HG03575 (cell line): Measurements from ENCODE around the gene PRRT4.
A peak's percentile ranks its signal among the peaks of the same experiment; 100 is the strongest.

Experiments
- ATAC-seq: cut with Tn5 transposase; IDR thresholded peaks from one replicate; pipeline ENCODE4 v1.9.1; 2021; ENCODE audit not compliant: unreplicated experiment, insufficient number of reproducible peaks, low FRiP score; ENCODE audit errors: extremely low read depth

The PRRT4 gene

DNA sequence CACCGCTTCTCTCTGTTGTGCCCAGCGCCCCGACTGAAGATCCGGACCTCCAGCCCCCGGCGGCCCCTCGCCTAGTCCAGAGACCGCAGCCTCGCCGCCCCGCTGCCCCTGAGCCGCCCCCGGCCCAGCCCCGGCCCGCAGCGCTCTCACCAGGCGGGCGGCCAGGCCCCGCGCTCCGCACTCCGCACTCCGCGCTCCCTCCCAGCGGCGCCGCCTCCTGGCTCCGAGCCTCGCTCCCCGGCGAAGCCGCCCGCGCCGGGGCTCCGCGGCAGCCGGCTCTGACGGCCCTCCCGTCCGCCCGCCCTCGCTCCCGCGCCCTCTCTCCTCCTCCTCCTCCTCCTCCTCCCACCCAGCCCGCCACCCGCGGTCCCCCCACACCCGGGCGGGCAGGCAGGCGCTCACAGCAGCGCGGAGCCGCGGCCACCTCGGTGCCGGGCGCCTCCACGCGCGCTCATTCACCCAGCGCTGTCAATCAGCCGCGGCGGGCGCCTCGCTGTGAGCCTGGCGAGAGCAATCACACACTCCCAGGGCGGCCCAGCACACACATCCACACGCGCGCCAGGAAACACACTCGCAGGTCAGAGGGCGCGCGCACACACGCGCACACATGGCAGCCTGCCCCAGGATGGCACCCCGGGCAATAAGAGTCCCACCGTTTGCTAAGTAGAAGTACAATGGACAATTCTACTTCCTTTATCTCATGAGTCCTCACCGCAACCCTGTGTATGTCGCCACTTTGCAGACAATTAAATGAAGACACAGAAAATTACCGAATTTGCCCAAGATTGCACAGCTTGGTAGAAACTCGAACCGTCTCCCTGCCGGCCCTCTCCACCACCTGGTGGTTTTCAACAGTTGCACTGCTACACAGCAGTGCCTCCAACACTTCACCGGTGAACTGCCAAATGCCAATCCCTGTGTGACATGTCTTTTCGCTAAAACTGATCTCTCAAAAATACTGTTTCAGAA lies at the start of gene PRRT4:
TSS of gene PRRT4 (minus strand) at position 280 of the 969 bp plus-strand sequence.
- no peak for ATAC-seq

DNA sequence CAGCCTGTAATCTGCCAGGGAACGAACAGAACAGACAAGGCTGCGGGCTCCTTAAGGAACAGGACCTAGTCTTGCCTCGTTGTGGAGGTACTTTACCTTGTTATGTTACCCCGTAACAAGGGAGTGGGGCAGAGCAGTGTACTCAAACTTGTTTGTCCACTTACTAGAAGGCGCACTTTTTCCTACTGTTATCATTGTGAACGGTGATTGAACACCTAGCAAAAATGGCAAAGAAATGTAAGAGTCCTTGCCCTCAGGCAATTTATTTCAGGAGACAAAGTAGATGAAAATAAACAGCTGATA lies 48.9 kb upstream of the PRRT4 start:
- no peak for ATAC-seq

DNA sequence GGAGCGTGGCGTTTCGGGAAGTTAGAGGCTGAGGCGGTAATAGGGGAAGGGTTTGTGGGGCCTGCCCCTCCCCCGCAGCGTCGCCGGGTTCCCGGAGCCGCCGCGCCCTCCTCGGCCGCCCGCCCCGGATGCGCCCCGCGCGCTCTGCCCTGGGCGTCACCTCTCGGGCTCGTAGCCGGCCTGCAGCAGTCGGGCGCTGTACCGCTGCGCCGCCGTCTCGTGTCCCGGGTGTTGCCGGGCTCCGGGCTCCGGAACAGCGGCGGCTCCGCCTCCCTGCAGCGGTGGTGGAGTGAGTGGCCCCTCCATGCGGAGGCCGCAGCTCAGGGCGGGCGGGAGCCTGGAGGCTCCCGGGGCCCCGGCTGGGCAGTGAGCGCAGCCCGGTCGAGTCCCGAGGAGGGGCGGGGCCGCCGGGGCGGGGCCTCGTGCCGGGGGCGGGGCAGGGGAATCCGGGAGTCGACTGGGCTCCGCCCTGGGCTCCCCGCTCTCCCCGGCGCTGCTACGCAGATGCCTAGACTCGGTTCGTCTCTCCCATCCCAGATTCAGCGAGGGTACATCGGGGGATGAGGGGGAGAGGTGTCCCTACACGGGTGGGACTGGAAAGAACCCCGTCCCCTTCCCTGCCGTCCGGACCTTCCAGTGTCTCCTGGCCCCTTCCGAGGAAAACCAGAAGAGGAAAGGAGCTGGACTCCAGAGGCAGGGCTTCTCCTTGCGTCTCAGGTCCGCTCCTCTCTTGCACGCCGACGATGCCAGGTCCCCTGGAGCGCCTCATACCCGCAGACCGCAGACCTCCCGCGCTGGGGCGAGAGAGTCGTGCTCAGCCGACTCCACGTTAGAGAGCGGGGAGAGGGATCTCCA lies 48.3 kb upstream of the PRRT4 start, which contains the start of gene IMPDH1:
TSS of gene IMPDH1 (minus strand) at position 387 of the 855 bp plus-strand sequence. CDS start at position 306, 81 bp downstream.
- ATAC-seq, result peak; percentile 33

DNA sequence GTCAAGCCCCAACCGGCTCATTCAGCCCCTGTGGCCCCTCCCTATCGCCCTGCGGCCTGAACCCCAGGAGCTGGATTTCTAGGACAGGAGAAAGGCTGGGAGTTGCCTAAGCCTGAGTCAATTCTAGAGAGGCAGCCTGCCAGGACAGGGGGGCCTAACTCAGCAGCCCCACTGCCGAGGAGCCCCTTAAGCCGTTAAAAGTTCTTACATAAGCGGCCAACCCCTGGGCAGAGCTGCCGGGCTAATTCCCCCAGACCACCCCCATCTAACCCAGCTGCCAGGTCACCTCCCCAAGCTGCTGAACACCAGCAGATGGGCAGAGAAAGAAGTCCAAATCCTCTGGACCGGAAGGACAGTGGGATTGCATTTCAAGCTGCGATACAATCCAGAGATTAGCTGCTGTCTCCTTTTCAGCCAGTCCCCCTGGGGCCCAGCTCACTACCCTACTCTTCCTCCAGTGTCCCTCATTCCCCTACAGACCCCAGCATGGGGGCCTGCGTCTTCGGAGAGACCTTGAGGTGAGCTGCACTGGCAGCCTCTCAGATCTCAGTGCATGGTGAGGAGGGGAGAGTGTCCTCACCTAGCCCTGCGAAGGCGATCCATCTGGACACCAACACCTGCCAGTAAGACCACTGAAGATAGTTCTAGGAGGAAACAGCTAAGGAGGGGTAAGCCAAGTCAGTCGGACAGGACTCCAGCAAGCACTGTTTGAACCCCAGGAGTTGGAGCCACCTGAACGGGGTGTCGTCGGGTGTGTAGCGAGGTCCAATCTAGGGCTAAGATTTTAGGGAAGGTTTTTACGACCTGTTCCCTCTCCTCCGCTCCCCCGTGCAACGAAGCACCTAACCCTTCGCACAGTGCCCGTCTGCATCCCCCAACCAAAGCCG lies 47.5 kb upstream of the PRRT4 start:
- no peak for ATAC-seq

DNA sequence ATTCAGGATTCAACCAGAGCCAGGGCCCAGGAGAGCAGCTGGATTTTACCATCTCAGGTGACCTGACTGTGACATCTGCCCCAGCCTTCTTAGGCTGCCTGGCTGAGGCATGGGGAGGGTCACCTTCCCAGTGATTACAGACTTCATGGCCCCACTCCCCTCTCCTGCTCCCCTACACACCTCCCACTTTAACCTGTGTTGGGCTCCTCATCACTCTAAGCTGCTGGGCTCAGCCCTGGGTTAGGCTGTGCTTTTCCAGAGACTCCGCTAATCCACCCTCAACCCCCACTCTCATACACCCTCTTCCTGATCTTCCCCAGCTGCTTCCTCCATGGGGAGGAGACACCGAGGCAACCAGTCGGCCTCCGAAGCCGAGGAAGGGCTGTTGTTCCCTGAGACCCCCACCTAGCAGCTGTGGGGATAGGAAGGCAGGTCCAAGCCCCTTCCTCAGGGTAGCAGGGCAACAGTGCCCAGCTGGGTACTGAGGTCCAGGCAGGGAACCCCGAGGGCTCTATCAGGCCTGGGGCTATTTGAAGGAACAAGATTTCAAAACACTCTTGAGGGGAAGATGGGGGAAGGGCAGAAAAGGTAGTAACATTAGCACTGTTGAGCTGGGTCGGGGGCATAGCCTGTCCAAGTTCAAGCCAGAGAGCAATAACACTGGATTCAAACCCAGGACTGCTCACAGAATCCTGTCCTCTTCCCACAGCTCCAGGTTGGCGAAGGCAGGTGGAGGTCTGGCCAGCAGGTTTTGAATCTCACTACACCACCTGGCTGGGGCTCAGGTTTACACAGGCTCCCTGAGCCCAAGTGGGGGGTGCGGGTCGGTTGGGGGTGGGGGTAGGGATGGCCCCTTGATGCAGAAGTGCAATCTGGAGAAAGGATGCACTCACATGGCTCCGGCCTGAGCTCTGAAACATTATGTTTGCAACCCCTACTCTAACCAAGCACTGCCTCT lies 46.5 kb upstream of the PRRT4 start:
- ATAC-seq, result no peak

DNA sequence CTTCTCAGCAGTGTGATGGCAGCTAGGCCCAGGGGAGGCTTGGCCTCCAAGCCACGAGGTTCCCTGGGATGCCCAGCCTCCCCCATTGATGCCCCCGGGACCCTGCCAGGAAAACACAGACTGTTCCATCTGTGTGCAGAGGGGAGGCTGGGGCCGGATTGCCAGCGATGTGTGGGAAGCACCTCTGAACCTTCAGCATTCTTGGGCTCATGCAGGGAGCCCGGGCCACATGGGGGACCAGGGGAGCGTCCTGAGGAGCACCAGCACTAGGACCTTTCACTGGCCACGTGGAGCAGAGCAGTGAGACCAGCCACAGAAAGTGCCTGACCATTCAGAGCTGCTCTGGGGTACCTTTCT lies 45.7 kb upstream of the PRRT4 start:
- ATAC-seq, result no peak

DNA sequence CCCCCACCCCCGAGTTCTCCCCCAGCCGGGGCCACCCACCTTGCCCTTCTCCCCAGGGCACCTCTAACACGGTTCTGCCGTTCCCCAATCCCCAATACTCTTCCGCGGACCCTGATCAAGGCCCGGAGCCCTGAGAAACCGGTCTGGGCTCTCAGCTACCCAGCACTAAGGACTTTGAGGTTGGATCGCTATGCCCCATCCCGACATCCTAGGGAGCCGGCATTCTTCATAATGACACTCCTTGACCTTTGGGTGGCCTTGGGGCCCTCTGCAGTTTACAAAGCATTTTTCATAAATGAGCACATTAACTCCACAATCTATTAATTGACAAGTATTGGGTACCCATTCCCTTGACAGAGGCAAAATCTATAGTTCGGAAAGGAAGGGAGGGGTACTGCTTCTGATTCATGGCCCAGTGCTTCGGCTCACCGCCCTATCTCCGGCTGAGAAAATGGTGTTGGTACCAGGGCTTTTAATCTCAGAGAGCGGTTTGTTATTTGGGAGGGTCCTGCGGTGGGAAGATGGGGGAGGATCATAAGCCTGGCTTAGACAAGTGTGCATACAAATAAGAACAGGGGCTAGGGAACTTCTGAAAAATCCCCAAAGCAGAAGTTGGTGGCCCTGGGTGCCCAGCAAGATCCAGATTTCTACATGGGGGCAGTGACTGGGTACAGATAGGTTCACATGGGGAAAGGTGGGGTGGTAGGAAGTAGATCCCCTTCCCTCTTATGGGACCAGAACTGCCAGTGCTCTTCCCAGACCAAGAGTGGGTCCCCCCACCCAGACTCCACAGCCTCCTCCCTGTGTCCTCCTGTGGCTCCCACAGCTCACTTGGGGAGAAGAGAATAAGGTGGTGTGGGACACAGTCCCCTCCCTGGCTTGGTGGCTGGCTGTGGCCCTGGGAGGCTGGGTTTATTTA lies 45.1 kb upstream of the PRRT4 start:
- no peak for ATAC-seq

DNA sequence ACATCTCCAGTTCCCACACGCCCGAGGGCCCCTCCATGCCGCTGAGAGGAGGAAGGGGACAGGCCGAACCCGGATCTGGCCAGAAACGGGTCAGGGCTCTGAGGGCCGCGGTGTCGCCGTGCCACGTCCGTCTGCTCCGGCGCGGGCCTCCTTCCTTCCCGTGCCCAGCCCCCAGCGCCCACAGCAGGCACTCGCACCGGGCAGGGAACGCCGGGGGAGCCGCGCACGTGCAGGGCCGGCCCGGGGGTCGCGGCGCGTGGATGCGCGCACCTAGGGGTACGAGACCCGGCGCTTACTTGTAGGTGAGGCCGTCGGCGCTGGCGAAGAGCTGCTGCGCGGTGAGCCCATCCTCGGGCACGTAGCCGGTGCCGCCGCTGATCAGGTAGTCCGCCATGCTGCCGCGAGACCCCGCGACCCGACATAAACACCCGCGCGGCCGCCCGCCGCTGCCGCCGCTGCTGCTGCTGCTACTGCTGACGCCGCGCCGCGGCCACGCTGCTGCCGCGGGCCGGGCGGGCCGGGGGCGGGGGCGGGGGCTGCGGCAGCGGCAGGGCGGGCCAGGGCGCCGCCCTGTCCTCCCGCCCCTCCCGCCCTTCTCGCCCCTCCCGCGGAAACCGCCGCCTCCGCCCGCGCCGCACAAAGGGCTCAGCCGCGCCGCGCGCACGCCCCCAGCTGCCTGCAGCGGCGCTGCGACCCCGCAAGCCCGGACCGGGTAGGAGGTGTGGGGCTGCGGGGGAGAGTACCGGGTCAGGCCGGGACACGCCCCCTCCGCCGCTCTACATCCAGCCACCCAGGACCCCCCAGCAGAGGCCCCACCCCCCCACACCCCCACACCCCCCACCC lies 44.2 kb upstream of the PRRT4 start:
- no peak for ATAC-seq

DNA sequence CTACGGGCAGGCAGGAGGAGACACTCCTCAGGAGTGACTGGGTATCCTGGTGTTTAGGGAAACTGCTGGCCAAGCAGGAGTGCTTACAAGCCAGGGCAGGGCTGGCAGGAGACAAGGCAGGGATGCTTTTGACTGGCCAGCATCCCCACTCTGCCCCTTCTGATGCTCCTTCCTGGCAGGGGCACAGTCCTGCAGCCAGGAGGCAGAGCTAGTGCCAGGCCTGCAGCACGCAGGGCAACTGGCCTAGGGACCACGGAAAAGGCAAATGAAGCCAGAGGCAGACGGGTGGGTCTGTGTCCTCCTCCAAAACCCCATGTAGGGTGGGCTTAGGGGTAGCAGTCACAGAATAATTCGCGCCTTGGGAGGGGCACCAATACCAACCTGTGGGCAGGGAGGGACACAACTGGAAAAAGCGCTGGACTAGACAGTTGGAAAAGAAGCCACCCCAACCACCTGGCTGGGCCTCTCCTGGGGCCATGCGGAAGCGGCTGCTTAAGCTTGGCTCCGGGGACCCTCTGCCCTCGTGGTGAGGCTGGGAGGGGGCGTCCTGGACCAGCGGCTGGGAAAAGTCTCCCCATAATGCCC lies 43.5 kb upstream of the PRRT4 start:
- ATAC-seq, result no peak

DNA sequence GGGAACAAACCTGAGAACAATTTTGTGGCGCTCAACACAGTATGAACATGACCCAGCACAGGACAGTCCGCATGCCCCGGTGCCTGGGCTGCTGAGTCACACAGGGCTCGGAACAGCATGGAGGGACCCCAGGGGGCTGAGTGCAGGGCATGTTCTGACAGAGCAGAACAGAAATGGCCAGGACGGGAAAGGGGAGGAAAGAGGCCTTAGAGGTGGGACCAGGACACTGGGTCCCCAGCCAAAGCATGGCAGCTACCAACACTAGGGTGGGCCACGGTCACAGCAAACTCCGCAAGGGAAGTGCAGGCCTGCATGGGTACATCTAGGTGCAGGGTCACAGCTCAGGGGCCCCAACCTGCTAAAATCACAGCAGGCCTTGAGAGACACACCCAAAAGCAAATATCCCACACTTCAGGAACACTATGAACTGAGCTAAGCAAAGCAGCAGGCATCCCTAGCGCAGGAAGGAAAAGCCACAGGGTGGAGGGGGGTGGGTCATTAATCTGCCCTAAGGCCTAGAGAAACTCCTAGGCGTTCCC lies 42.7 kb upstream of the PRRT4 start:
- no peak for ATAC-seq

DNA sequence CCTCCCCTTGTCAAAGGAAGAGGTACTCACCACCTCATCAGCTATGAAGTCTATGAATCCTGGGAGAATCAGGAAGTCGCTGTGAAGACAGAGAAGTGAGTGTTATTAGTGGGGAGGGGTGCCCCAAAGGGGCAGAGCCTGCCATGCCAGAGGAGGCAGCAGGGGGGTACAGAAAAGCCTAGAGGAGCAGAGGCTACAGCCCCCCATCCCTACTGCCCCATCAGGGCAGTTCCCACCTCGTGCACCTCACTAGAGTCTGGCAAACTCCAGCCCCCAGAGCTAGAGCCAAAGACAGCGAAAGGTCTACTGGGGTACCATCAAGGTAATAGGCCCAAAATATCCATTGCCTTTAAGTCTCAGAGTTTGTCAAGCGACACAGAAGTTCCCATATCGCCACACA lies 42.2 kb upstream of the PRRT4 start:
- ATAC-seq, result no peak

DNA sequence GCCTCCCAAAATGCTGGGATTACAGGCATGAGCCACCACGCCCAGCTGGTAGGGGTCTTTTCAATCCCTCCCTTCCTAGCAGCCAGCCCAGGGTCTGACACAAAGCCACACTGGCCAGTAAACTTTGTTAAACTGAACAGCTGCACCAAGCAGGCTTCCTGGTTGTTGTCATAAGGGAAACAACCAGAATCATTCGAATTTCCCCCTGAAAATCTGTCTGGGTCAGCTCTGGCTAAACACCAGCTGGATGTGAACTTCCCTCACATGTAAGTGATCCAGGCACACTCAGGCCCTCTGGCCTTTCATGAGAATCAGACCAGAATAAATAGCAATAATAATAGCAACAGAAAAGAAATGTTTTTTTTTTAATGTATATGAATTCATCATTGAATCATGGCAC lies 40.9 kb upstream of the PRRT4 start:
- no peak for ATAC-seq

DNA sequence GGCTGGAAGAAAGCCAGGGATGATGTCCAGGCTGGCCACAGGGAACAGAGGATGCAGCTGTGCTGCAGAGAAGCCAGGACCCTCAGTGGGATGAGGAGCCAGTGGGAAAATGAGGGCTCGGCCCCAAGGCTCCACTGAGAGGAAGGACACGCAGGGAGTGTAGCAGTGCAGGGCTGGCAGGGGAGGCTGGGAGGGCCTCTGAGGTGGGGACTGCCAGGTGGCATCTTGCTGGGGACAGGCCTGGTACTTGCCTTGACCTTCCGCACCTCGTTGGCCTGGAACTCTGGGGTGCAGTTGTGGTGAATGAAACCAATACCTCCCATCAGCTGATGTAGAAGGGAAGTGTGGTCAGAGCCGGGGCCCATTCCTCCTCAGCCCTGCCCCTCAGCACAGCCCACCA lies 39.1 kb upstream of the PRRT4 start:
- ATAC-seq, result no peak

DNA sequence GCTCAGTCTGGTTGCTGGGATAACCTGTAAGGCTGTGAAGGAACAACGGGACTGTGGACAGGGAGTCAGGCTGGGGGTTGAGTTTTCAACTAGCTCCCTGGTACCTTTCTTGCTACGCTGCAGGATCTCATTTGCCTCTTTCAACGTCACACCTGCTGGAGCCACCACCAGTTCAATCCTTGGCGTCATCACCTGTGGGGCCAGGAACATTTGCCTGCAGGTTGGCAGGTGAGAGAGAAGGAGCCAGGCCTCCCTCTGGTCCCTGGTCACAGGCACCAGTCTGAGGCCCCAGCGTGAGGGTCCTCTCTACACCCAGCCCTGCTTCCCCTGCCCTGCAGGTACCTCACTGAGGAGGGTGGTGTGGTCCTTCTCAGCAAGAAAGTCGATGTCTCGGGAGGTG lies 38.5 kb upstream of the PRRT4 start:
- ATAC-seq, result no peak

DNA sequence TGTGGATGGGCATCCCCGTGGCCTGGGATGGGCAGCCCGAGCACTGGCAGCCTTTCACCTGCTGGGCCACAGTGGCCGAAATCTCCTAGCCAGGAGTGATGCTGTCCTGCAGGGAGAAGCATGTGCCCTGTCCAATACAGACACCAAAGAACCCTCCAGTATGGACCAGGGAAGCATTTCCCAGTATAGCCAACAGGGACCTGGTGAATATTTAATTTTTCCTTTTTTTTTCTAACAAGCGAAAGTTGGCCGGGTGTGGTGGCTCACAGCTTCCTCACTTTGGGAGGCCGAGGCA lies 37.3 kb upstream of the PRRT4 start:
- ATAC-seq, result no peak
